HepG2 (cell line): Measurements from ENCODE around the gene ZNF697. TPM values are rescaled to one million over a fixed set of nuclear protein-coding genes. Genes with fewer than 3 reads are reported as not detected.

Experiments
- ARID4A ChIP-seq: sonication (generic); formaldehyde crosslinking; IDR thresholded peaks from 2 replicates; pipeline ENCODE4 v1.5.0; 2020; ENCODE audit warnings: mild to moderate bottlenecking, missing genetic modification reagents, borderline replicate concordance
- ELF3 ChIP-seq: IDR thresholded peaks from 2 replicates; pipeline ENCODE4 v1.6.1; 2016; ENCODE audit warnings: missing genetic modification reagents, missing compliant biosample characterization
- FOSL2 ChIP-seq: sonication (generic); formaldehyde crosslinking; IDR thresholded peaks from 2 replicates; pipeline ENCODE4 v1.4.0; 2020; ENCODE audit warnings: missing genetic modification reagents
- GATAD1 ChIP-seq: IDR thresholded peaks from 2 replicates; pipeline ENCODE4 v1.6.1; 2016; ENCODE audit warnings: missing genetic modification reagents, missing compliant biosample characterization
- NFATC3 ChIP-seq: sonication (generic); formaldehyde crosslinking; IDR thresholded peaks from 2 replicates; pipeline ENCODE4 v1.5.1; 2020; ENCODE audit warnings: mild to moderate bottlenecking, missing genetic modification reagents
- RERE ChIP-seq: IDR thresholded peaks from 2 replicates; pipeline ENCODE4 v1.6.1; 2016; ENCODE audit warnings: low read depth, missing genetic modification reagents, missing compliant biosample characterization
- SALL2 ChIP-seq: sonication (generic); formaldehyde crosslinking; IDR thresholded peaks from 2 replicates; pipeline ENCODE4 v1.8.1; 2023; ENCODE audit warnings: mild to moderate bottlenecking, missing genetic modification reagents, inconsistent platforms
- SNAPC4 ChIP-seq: sonication (generic); formaldehyde crosslinking; IDR thresholded peaks from 2 replicates; pipeline ENCODE4 v1.4.0; 2020; ENCODE audit warnings: mild to moderate bottlenecking, missing genetic modification reagents
- ZFP82 ChIP-seq: sonication (generic); formaldehyde crosslinking; IDR thresholded peaks from 2 replicates; pipeline ENCODE4 v1.5.1; 2020; ENCODE audit warnings: mild to moderate bottlenecking, missing genetic modification reagents, borderline replicate concordance
- ZNF484 ChIP-seq: sonication (generic); formaldehyde crosslinking; IDR thresholded peaks from 2 replicates; pipeline ENCODE4 v1.5.1; 2020; ENCODE audit warnings: mild to moderate bottlenecking, low read depth, missing genetic modification reagents, borderline replicate concordance
- ZNF891 ChIP-seq: sonication (generic); formaldehyde crosslinking; IDR thresholded peaks from 2 replicates; pipeline ENCODE4 v1.5.0; 2020; ENCODE audit warnings: mild to moderate bottlenecking, missing genetic modification reagents
- polyA plus RNA-seq, 8 experiments: library from polyadenylated mRNA; depleted of rRNA in 3 of 8; stranded (reverse) in 7 of 8; unstranded in 1 of 8; fragments of >200 nt; fragmentation: Illumina TruSeq in 4 of 8; extraction: Trizol in 4 of 8; gene quantifications; 2 replicates each; pipeline versions ENCODE4 v1.2.1 to v1.2.3, GENCODE V29; 2011 to 2016; ENCODE audit warnings: low read depth in 4 of 8, missing spikeins in 1 of 8, mixed read lengths in 1 of 8; ENCODE audit not compliant: insufficient read depth in 1 of 8
- total RNA-seq, 5 experiments: library from RNA; depleted of rRNA; stranded (reverse); fragments of >200 nt; fragmentation: Illumina TruSeq; extraction: Trizol; gene quantifications; 2 replicates each; pipeline ENCODE4 v1.2.3, GENCODE V29; 2016; ENCODE audit warnings: low read depth in 1 of 5

ZNF697 gene
- total and polyA plus RNA-seq, 2 of the 13 experiments (the other 11 are each of a cell fraction or from before 2014, with no cell fraction given) = 2.3 to 7.1 TPM

- peak; percentile 71 for TF ChIP-seq ARID4A (CRISPR knock-in tag)
- TF ChIP-seq ZNF484 (CRISPR knock-in tag) = no peak
- TF ChIP-seq ZNF891 (CRISPR knock-in tag) = no peak
- TF ChIP-seq RERE (CRISPR knock-in tag) = no peak
- TF ChIP-seq SNAPC4 (CRISPR knock-in tag) = no peak
- peak; percentile 78 for TF ChIP-seq GATAD1 (CRISPR knock-in tag)
- peak; percentile 80; the same call in 1 of the 2 replicates for TF ChIP-seq SALL2 (CRISPR knock-in tag)
- TF ChIP-seq NFATC3 (CRISPR knock-in tag) = no peak
- TF ChIP-seq ELF3 (CRISPR knock-in tag) = peak; percentile 66
- 0 out of 2 replicates have a peak, but pooled peaks have one; percentile 45 for TF ChIP-seq ZFP82 (CRISPR knock-in tag)
- peak; percentile 46 for TF ChIP-seq FOSL2 (CRISPR knock-in tag)
Measured at GRCh38 chr1:119647734-119648619, at the start of gene ZNF697 (continued).
